NB4 (cell line): ENCODE measurements around the gene TGFB2.

Source experiments
- DNase-seq: peaks from one replicate; pipeline ENCODE4 v3.0.0; 2010; ENCODE audit warnings: low read depth
- H3K4me3 ChIP-seq: one replicate; pipeline ENCODE4 v1.5.1; 2011; ENCODE audit warnings: mild to moderate bottlenecking, low read depth, low read length, moderate library complexity
- MYC ChIP-seq: IDR thresholded peaks from 2 replicates; pipeline ENCODE4 v1.6.1; 2011; ENCODE audit warnings: low read depth, low read length
- POLR2A ChIP-seq: IDR thresholded peaks from 2 replicates; pipeline ENCODE4 v1.6.1; 2011; ENCODE audit warnings: mild to moderate bottlenecking; ENCODE audit not compliant: insufficient read length; ENCODE audit errors: extremely low read depth
- TF ChIP-seq, protein P1 (sequence below): IDR thresholded peaks from 2 replicates; pipeline ENCODE4 v1.6.1; 2011; ENCODE audit warnings: low read depth, low read length
- TF ChIP-seq, protein P2 (sequence below): IDR thresholded peaks from one replicate; pipeline ENCODE4 v1.5.1; 2012; ENCODE audit warnings: low read depth, low read length

The TGFB2 gene

DNA sequence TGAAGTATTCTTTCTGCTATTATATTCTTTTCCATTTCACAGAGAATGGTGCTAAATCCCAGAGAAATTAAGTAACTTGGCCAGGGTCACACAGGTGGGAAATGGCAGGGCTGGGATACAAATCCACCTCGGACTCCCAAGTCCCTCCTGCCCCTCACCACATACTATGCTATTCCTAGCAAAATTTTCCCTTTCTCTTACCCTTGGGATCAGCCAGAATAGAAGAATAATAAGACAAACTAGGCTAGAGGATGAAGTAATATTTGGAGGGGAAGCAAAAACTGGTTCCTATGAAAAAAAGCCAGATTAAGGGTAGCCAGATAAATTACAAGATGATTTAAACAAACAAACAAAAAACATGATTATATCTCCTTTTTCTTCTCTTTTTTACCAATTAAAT lies 62.5 kb downstream of the TGFB2 start:
- TF ChIP-seq POLR2A (no peak), MYC (no peak)
- TF ChIP-seq, protein P1, sequence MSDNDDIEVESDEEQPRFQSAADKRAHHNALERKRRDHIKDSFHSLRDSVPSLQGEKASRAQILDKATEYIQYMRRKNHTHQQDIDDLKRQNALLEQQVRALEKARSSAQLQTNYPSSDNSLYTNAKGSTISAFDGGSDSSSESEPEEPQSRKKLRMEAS: no peak
- TF ChIP-seq, protein P2, sequence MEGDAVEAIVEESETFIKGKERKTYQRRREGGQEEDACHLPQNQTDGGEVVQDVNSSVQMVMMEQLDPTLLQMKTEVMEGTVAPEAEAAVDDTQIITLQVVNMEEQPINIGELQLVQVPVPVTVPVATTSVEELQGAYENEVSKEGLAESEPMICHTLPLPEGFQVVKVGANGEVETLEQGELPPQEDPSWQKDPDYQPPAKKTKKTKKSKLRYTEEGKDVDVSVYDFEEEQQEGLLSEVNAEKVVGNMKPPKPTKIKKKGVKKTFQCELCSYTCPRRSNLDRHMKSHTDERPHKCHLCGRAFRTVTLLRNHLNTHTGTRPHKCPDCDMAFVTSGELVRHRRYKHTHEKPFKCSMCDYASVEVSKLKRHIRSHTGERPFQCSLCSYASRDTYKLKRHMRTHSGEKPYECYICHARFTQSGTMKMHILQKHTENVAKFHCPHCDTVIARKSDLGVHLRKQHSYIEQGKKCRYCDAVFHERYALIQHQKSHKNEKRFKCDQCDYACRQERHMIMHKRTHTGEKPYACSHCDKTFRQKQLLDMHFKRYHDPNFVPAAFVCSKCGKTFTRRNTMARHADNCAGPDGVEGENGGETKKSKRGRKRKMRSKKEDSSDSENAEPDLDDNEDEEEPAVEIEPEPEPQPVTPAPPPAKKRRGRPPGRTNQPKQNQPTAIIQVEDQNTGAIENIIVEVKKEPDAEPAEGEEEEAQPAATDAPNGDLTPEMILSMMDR: no peak
- H3K4me3 ChIP-seq: no peak overlapping the region
- DNase-seq: no peak

DNA sequence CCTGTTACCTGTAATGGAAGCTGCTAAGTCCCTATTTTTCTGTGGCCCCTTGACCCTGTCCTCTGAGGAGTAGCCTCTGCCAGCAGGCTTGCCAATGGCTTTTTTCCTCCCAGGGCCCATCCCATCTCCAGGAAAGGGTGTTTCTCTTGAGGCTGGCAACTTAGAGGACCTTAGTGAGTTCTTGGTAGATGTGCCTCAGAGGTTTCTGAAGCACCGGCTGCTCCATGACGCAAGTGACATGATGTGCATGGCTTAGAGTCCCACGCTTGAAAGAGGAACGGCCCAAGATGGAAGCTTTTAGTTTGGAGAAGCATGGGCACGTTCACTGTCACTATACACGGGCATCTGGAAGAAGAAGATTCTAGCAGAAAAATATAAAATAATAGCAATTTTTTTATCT lies 63.0 kb downstream of the TGFB2 start:
- TF ChIP-seq, protein P2: no peak
- no peak for TF ChIP-seq POLR2A
- no peak for TF ChIP-seq MYC
- TF ChIP-seq, protein P1: no peak
- H3K4me3 ChIP-seq: no peak overlapping the region
- DNase-seq: no peak

DNA sequence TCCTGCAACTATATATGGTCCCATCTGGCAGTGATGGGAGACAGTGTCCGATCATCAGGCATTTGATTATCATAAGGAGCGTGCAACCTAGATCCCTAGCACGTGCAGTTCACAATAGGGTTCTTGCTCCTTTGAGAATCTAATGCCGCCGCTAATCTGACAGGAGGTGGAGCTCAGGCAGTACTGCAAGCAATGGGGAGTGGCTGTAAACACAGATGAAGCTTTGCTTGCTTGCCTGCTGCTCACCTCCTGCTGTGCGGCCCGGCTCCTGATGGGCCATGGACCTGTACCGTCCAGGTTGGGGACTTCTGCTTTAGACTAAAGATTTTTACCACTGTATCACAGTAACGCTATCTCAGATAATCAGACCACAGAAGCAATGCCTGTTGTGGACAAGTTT lies 63.8 kb downstream of the TGFB2 start:
- no peak for TF ChIP-seq MYC
- TF ChIP-seq POLR2A: no peak
- no peak for DNase-seq
- H3K4me3 ChIP-seq: no peak overlapping the region

DNA sequence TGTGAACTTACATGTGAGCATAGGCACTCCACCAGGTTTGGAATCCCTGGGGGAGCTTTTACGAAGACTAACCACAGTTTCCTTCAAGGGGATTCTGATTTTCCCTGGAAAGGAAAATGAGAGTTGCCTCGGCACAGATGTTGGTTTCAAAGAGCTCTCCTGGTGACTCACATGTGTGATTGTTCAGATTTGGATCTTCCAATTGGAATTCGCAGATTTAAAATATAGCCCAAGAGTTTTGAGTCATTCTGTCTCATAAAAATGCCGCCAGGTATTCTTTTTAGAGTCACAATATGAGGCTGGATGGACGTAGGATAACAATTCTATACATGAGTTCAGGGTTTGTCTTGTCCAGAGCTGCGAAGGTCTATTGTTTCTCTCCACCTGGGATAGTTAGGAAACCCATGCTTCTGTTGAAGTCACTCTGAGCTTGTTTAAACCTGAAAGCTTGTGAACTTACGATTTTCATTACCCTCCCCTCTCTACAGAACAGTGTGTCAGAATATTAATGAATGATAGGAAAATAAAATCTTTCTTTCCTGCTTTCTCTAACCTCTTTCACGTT lies 64.9 kb downstream of the TGFB2 start:
- TF ChIP-seq POLR2A: no peak
- TF ChIP-seq, protein P2: no peak
- TF ChIP-seq, protein P1: no peak
- TF ChIP-seq MYC: no peak
- no peak for DNase-seq
- no peak overlapping the region for H3K4me3 ChIP-seq

DNA sequence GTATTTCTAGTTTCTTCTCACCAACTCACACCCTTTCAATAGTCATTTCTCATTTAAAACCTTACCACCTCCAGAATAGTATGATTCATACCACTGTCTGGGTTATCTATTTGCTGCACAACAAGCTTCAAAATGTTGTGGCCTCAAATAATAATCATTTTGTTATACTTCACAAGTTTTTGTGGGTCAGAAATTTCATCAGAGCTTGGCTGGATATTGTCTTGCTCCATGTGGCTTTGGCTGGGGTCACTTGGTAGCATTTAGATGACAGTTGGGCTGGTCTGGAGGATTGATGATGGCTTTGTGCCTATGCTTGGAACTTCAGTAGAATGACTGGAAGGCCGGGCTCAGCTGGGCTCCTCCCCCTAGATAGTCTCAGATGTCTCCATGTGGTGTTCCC lies 66.0 kb downstream of the TGFB2 start:
- DNase-seq: no peak
- no peak for TF ChIP-seq MYC
- TF ChIP-seq, protein P2: no peak
- TF ChIP-seq, protein P1: no peak
- TF ChIP-seq POLR2A: no peak
- no peak overlapping the region for H3K4me3 ChIP-seq

DNA sequence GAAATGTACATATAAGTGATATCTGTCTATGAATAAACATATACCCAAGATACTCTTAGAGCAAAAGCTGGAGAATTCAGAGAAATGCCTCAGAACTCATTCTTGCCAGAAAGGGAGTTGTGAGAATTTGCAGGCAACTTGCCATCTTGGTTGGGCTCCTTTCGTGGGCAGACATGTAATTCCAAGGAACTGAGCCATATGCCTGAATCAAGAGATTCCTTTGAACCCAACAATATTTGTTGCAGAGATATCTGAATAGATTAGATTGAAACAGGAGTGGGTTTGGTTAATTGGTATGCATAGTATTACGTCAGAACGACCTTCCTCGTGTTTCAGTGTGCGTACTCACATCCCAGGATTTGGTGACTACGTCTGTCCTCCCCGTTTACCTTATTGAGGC lies 67.0 kb downstream of the TGFB2 start:
- H3K4me3 ChIP-seq: no peak overlapping the region
- TF ChIP-seq, protein P2: no peak
- TF ChIP-seq, protein P1: no peak
- TF ChIP-seq MYC: no peak
- TF ChIP-seq POLR2A: no peak
- DNase-seq: no peak
